NCI-H526 treated with DMSO at 0.1 percent for 48 hours (cell line): ENCODE measurements around the gene SETD5.

ENCODE experiments used
- DNase-seq: peaks from one replicate; lab custom pipeline; 2025; lab: John Stamatoyannopoulos, UW

The SETD5 gene

GRCh38 chr3:9387322-9387655, 10.1 kb upstream of the SETD5 start:
- DNase-seq: no peak

- DNase-seq: no peak
Observed at GRCh38 chr3:9388142-9388541, 9.3 kb upstream of the SETD5 start.

GRCh38 chr3:9388562-9389272, 8.7 kb upstream of the SETD5 start:
- DNase-seq: no peak

GRCh38 chr3:9390265-9390888, 7.0 kb upstream of the SETD5 start:
- no peak for DNase-seq

GRCh38 chr3:9392041-9392440, 5.4 kb upstream of the SETD5 start:
- DNase-seq: no peak

- no peak for DNase-seq
Observed at GRCh38 chr3:9395570-9396300, 1.7 kb upstream of the SETD5 start.

GRCh38 chr3:9396301-9396631, 1.1 kb upstream of the SETD5 start:
- peak; percentile 85 for DNase-seq

GRCh38 chr3:9396632-9397331, 633 bp upstream of the SETD5 start:
- peak; percentile 95 for DNase-seq

- DNase-seq: no peak
Observed at GRCh38 chr3:9397906-9398699, 688 bp downstream of the SETD5 start.

- peak; percentile 23 for DNase-seq
Observed at GRCh38 chr3:9398700-9399336, 1.4 kb downstream of the SETD5 start.

GRCh38 chr3:9399337-9399703, 1.9 kb downstream of the SETD5 start:
- DNase-seq: no peak

GRCh38 chr3:9399746-9400145, 2.3 kb downstream of the SETD5 start:
- DNase-seq: peak; percentile 50

GRCh38 chr3:9400616-9401015, 3.2 kb downstream of the SETD5 start:
- DNase-seq: no peak

GRCh38 chr3:9401986-9402385, 4.6 kb downstream of the SETD5 start:
- no peak for DNase-seq

- DNase-seq: no peak
Observed at GRCh38 chr3:9402410-9403228, 5.2 kb downstream of the SETD5 start.

- DNase-seq: no peak
Observed at GRCh38 chr3:9403463-9403862, 6.0 kb downstream of the SETD5 start.

- DNase-seq: no peak
Observed at GRCh38 chr3:9404680-9405079, 7.3 kb downstream of the SETD5 start.

GRCh38 chr3:9405756-9406155, 8.3 kb downstream of the SETD5 start:
- no peak for DNase-seq

GRCh38 chr3:9406856-9407626, 9.6 kb downstream of the SETD5 start:
- DNase-seq: no peak

- no peak for DNase-seq
Observed at GRCh38 chr3:9408061-9408460, 10.6 kb downstream of the SETD5 start.
